SK-N-SH treated with all-trans-retinoic acid at 6 μM for 48 hours (cell line): ENCODE results near the gene CACNB4.

Experiments
- ATAC-seq: fragments of 200-7000 bp; cut with Tn5 transposase; 3 replicates; pipeline ENCODE4 v1.9.1; 2020; ENCODE audit warnings: mild to moderate bottlenecking, moderate library complexity
- BACH2 ChIP-seq: fragments of 250-450 bp; sonication (Bioruptor Pico); IDR thresholded peaks from 2 replicates; pipeline ENCODE4 v1.9.0; 2021; ENCODE audit warnings: mild to moderate bottlenecking, borderline replicate concordance
- CREB5 ChIP-seq: fragments of 250-450 bp; sonication (Bioruptor Pico); IDR thresholded peaks from 2 replicates; pipeline ENCODE4 v1.5.1; 2020; ENCODE audit warnings: low read depth, mild to moderate bottlenecking, moderate library complexity
- CSDC2 ChIP-seq: fragments of 250-450 bp; sonication (Bioruptor Pico); IDR thresholded peaks from 2 replicates; pipeline ENCODE4 v1.5.0; 2020; ENCODE audit warnings: mild to moderate bottlenecking, moderate library complexity
- CSRNP3 ChIP-seq: fragments of 250-450 bp; sonication (Bioruptor Pico); IDR thresholded peaks from 2 replicates; pipeline ENCODE4 v1.5.1; 2021; ENCODE audit warnings: mild to moderate bottlenecking, moderate library complexity
- ESRRG ChIP-seq: fragments of 250-450 bp; sonication (Bioruptor Pico); IDR thresholded peaks from 2 replicates; pipeline ENCODE4 v1.6.1; 2021; ENCODE audit warnings: mild to moderate bottlenecking
- GLIS3 ChIP-seq: fragments of 250-450 bp; sonication (Bioruptor Pico); IDR thresholded peaks from 2 replicates; pipeline ENCODE4 v1.5.0; 2020; ENCODE audit warnings: mild to moderate bottlenecking, moderate library complexity
- ISL1 ChIP-seq: fragments of 250-450 bp; sonication (Bioruptor Pico); IDR thresholded peaks from 2 replicates; pipeline ENCODE4 v2.1.2; 2022; ENCODE audit warnings: mild to moderate bottlenecking, moderate library complexity
- OSR1 ChIP-seq: fragments of 250-450 bp; sonication (Bioruptor Pico); IDR thresholded peaks from 2 replicates; pipeline ENCODE4 v1.8.0; 2022; ENCODE audit warnings: moderate library complexity, mild to moderate bottlenecking, inconsistent platforms
- PATZ1 ChIP-seq: fragments of 250-450 bp; sonication (Bioruptor Pico); IDR thresholded peaks from 2 replicates; pipeline ENCODE4 v1.8.0; 2020; ENCODE audit warnings: mild to moderate bottlenecking, moderate library complexity, borderline replicate concordance
- POU6F1 ChIP-seq: fragments of 250-450 bp; sonication (Bioruptor Pico); IDR thresholded peaks from 2 replicates; pipeline ENCODE4 v1.8.0; 2021; ENCODE audit warnings: low read depth, mild to moderate bottlenecking, moderate library complexity, borderline replicate concordance
- PPARA ChIP-seq: fragments of 250-450 bp; sonication (Bioruptor Pico); IDR thresholded peaks from 2 replicates; pipeline ENCODE4 v1.5.0; 2020; ENCODE audit warnings: mild to moderate bottlenecking, borderline replicate concordance
- SNAI2 ChIP-seq: fragments of 250-450 bp; sonication (Bioruptor Pico); IDR thresholded peaks from 2 replicates; pipeline ENCODE4 v1.5.0; 2020; ENCODE audit warnings: mild to moderate bottlenecking, moderate library complexity
- TCF4 ChIP-seq: fragments of 250-450 bp; sonication (Bioruptor Pico); IDR thresholded peaks from 2 replicates; pipeline ENCODE4 v1.8.0; 2021; ENCODE audit warnings: mild to moderate bottlenecking, moderate library complexity, borderline replicate concordance
- TOX ChIP-seq: fragments of 250-450 bp; sonication (Bioruptor Pico); IDR thresholded peaks from 2 replicates; pipeline ENCODE4 v1.8.0; 2021; ENCODE audit warnings: mild to moderate bottlenecking, moderate library complexity, borderline replicate concordance
- TSHZ2 ChIP-seq: fragments of 250-450 bp; sonication (Bioruptor Pico); IDR thresholded peaks from 2 replicates; pipeline ENCODE4 v1.5.0; 2020; ENCODE audit warnings: mild to moderate bottlenecking, moderate library complexity
- ZC3H10 ChIP-seq: fragments of 250-450 bp; sonication (Bioruptor Pico); IDR thresholded peaks from 2 replicates; pipeline ENCODE4 v1.5.1; 2021; ENCODE audit warnings: mild to moderate bottlenecking, moderate library complexity
- ZFP3 ChIP-seq: fragments of 250-450 bp; sonication (Bioruptor Pico); IDR thresholded peaks from 2 replicates; pipeline ENCODE4 v1.5.0; 2020; ENCODE audit warnings: mild to moderate bottlenecking, moderate library complexity
- ZFP30 ChIP-seq: fragments of 450-650 bp; formaldehyde crosslinking; IDR thresholded peaks from 2 replicates; pipeline ENCODE4 v1.5.0; 2022; ENCODE audit warnings: mild to moderate bottlenecking, moderate library complexity
- ZNF565 ChIP-seq: fragments of 450-650 bp; formaldehyde crosslinking; conservative IDR thresholded peaks from 2 replicates; pipeline ENCODE4 v1.5.0; 2020; ENCODE audit warnings: low read depth, mild to moderate bottlenecking, moderate library complexity
- ZNF70 ChIP-seq: fragments of 450-650 bp; formaldehyde crosslinking; IDR thresholded peaks from 2 replicates; pipeline ENCODE4 v1.5.0; 2020; ENCODE audit warnings: mild to moderate bottlenecking, moderate library complexity
- ZNF8 ChIP-seq: fragments of 450-650 bp; formaldehyde crosslinking; IDR thresholded peaks from 2 replicates; pipeline ENCODE4 v1.5.0; 2020; ENCODE audit warnings: mild to moderate bottlenecking, moderate library complexity

CACNB4 gene

GRCh38 chr2:151862700-151863099, 236.1 kb downstream of the CACNB4 start (continued):
- TF ChIP-seq CSRNP3 (CRISPR knock-in tag) = no peak
- no peak for TF ChIP-seq ZNF565 (CRISPR knock-in tag)
- TF ChIP-seq BACH2 (CRISPR knock-in tag) = no peak
- no peak for TF ChIP-seq ZNF70 (CRISPR knock-in tag)
- no peak for TF ChIP-seq OSR1
- no peak for TF ChIP-seq CSDC2 (CRISPR knock-in tag)

GRCh38 chr2:151861174-151861573, 237.7 kb downstream of the CACNB4 start:
- peak; percentile 71 for ATAC-seq
- TF ChIP-seq CREB5 (CRISPR knock-in tag) (no peak), PATZ1 (CRISPR knock-in tag) (no peak), BACH2 (CRISPR knock-in tag) (no peak), ZNF8 (CRISPR knock-in tag) (no peak)

GRCh38 chr2:151860613-151861146, 238.2 kb downstream of the CACNB4 start:
- ATAC-seq = peak; percentile 73
- TF ChIP-seq ZC3H10 (CRISPR knock-in tag) = peak; percentile 63; the same call in 1 of the 2 replicates
- TF ChIP-seq ISL1 (CRISPR knock-in tag) = peak; percentile 74
- peak; percentile 31; the same call in 1 of the 2 replicates for TF ChIP-seq TCF4 (CRISPR knock-in tag)
- no peak for TF ChIP-seq ZFP30 (CRISPR knock-in tag)
- TF ChIP-seq ZNF565 (CRISPR knock-in tag) = no peak
- TF ChIP-seq, all 23 proteins: peak for 3

- ATAC-seq = no peak
- TF ChIP-seq ZFP3 (CRISPR knock-in tag) = no peak
- no peak for TF ChIP-seq SNAI2
- no peak for TF ChIP-seq BACH2 (CRISPR knock-in tag)
- TF ChIP-seq ZFP30 (CRISPR knock-in tag) = no peak
- no peak for TF ChIP-seq GLIS3 (CRISPR knock-in tag)
- no peak for TF ChIP-seq PATZ1 (CRISPR knock-in tag)
- no peak for TF ChIP-seq ISL1 (CRISPR knock-in tag)
- TF ChIP-seq ZC3H10 (CRISPR knock-in tag) = no peak
Measured at GRCh38 chr2:151860210-151860609, 238.6 kb downstream of the CACNB4 start.

GRCh38 chr2:151857650-151858049, 241.2 kb downstream of the CACNB4 start:
- no peak for ATAC-seq
- TF ChIP-seq CSRNP3 (CRISPR knock-in tag) (no peak), GLIS3 (CRISPR knock-in tag) (no peak), OSR1 (no peak), PPARA (no peak), TSHZ2 (no peak), TOX (CRISPR knock-in tag) (no peak), ZFP3 (CRISPR knock-in tag) (no peak), ESRRG (CRISPR knock-in tag) (no peak), POU6F1 (CRISPR knock-in tag) (no peak), ZNF70 (CRISPR knock-in tag) (no peak), CSDC2 (CRISPR knock-in tag) (no peak)
